K562 (cell line): Measurements from ENCODE around the gene NXF3. TPM values are rescaled to one million over a fixed set of nuclear protein-coding genes. Genes with fewer than 3 reads are reported as not detected.
A peak's percentile ranks its signal among the peaks of the same experiment; 100 is the strongest.

Experiments used
- BRF1 ChIP-seq: IDR thresholded peaks from 3 replicates; pipeline ENCODE4 v1.6.1; 2011; ENCODE audit warnings: borderline replicate concordance, mild to moderate bottlenecking; ENCODE audit not compliant: insufficient read length; ENCODE audit errors: extremely low read depth
- CHD7 ChIP-seq: fragments of 200-600 bp; sonication (generic); IDR thresholded peaks from one replicate; pipeline ENCODE4 v1.6.1; 2012; ENCODE audit warnings: mild to moderate bottlenecking, low read depth, low read length, inconsistent platforms
- COPS2 ChIP-seq: fragments of 450-650 bp; conservative IDR thresholded peaks from 2 replicates; pipeline ENCODE4 v1.6.1; 2016; ENCODE audit warnings: mild to moderate bottlenecking, moderate library complexity
- ELF1 ChIP-seq: fragments of 200-800 bp; sonication (Bioruptor generic); IDR thresholded peaks from 2 replicates; pipeline ENCODE4 v1.6.1; 2016; ENCODE audit warnings: missing genetic modification characterization, missing compliant biosample characterization
- ETV5 ChIP-seq: sonication (generic); formaldehyde crosslinking; IDR thresholded peaks from 2 replicates; pipeline ENCODE4 v1.4.0; 2020; ENCODE audit warnings: low read depth, mild to moderate bottlenecking, missing genetic modification reagents
- IFI16 ChIP-seq: fragments of 250-450 bp; sonication (Bioruptor Pico); IDR thresholded peaks from 2 replicates; pipeline ENCODE4 v2.1.2; 2022; ENCODE audit warnings: mild to moderate bottlenecking, inconsistent platforms
- MAZ ChIP-seq, 2 experiments: fragments of 450-650 bp in 1 of 2; sonication (generic) in 1 of 2; formaldehyde crosslinking; IDR thresholded peaks in 1 of 2; conservative IDR thresholded peaks in 1 of 2; 2 replicates each; pipeline versions ENCODE4 v1.4.0 to v1.5.0; 2020; ENCODE audit warnings: mild to moderate bottlenecking in 1 of 2, missing genetic modification reagents in 1 of 2
- NFIC ChIP-seq: fragments of 450-650 bp; IDR thresholded peaks from 2 replicates; pipeline ENCODE4 v1.6.1; 2017; ENCODE audit warnings: mild to moderate bottlenecking, inconsistent platforms
- PYGO2 ChIP-seq: fragments of 450-650 bp; IDR thresholded peaks from 2 replicates; pipeline ENCODE4 v1.6.1; 2016; ENCODE audit warnings: mild to moderate bottlenecking, missing genetic modification characterization, moderate library complexity, missing compliant biosample characterization
- RHOXF2B ChIP-seq: fragments of 250-450 bp; sonication (Bioruptor Pico); conservative IDR thresholded peaks from 2 replicates; pipeline ENCODE4 v1.5.1; 2021
- TAF9B ChIP-seq: fragments of 450-650 bp; IDR thresholded peaks from 2 replicates; pipeline ENCODE4 v1.6.1; 2018; ENCODE audit warnings: mild to moderate bottlenecking; ENCODE audit not compliant: partially characterized antibody
- TRIM25 ChIP-seq: fragments of 450-650 bp; IDR thresholded peaks from 2 replicates; pipeline ENCODE4 v1.7.0; 2016; ENCODE audit warnings: borderline replicate concordance
- XRCC4 ChIP-seq: IDR thresholded peaks from one replicate; pipeline ENCODE4 v1.6.1; 2011; ENCODE audit not compliant: insufficient read depth, insufficient read length; ENCODE audit errors: extremely low read depth
- ZKSCAN8 ChIP-seq: fragments of 200-800 bp; sonication (Bioruptor generic); IDR thresholded peaks from 2 replicates; pipeline ENCODE4 v1.6.1; 2016; ENCODE audit warnings: missing genetic modification characterization, missing compliant biosample characterization
- ZNF717 ChIP-seq: fragments of 250-450 bp; sonication (Bioruptor Pico); IDR thresholded peaks from 2 replicates; pipeline ENCODE4 v1.5.0; 2021
- polyA plus RNA-seq, 8 experiments: library from polyadenylated mRNA; depleted of rRNA in 4 of 8; stranded (reverse) in 5 of 8; unstranded in 3 of 8; fragments of >200 nt; fragmentation: Nextera tagmentation in 2 of 8; fragmentation: Illumina TruSeq in 1 of 8; extraction: Ambion mirVana in 2 of 8; extraction: Trizol in 1 of 8; gene quantifications; 2 replicates each; pipeline versions ENCODE4 v1.2.1 to v1.2.3, GENCODE V29; 2011 to 2014; ENCODE audit warnings: inconsistent platforms in 1 of 8, missing spikeins in 1 of 8
- total RNA-seq, 7 experiments: library from RNA; depleted of rRNA in 6 of 7; stranded (reverse); fragments of >200 nt in 6 of 7; fragmentation: Illumina TruSeq in 2 of 7; extraction: Trizol in 2 of 7; gene quantifications; 2 replicates each; pipeline versions ENCODE4 v1.2.1 to v1.2.3, GENCODE V29; 2011 to 2021; ENCODE audit warnings: low replicate concordance in 1 of 7

NXF3 gene
- total and polyA plus RNA-seq, 9 of the 15 experiments (the other 6 are each of a cell fraction or from before 2014, with no cell fraction given) = 0.18 to 0.40 (median 0.28) TPM; not detected in 2

- TF ChIP-seq MAZ (CRISPR knock-in tag; conservative IDR thresholded peaks at IDR 0.05 in 1 of 2, IDR thresholded peaks at IDR 0.05 in 1 of 2) (peak; percentile 43 to 64; a peak in 3 of 4 replicates), COPS2 (no peak), BRF1 (no peak), NFIC (peak; percentile 99), ETV5 (CRISPR knock-in tag) (no peak), XRCC4 (no peak), TAF9B (peak; percentile 39), RHOXF2B (no peak), ZKSCAN8 (CRISPR knock-in tag) (peak; percentile 57; the same call in 1 of the 2 replicates), IFI16 (CRISPR knock-in tag) (no peak), ELF1 (tag) (no peak), ZNF717 (no peak), PYGO2 (tag) (peak; percentile 91), TRIM25 (no peak), CHD7 (no peak)
Measured at GRCh38 chrX:103101299-103102042, 8.5 kb upstream of the NXF3 start (continued).
